Subcutaneous adipose tissue (tissue), 4 donors: Measurements from ENCODE around the gene OR5D14. TPM values are rescaled to one million over a fixed set of nuclear protein-coding genes. Genes with fewer than 3 reads are reported as not detected.

Experiments
- CTCF ChIP-seq: fragments of 450-650 bp; IDR thresholded peaks from one replicate; pipeline ENCODE4 v1.5.1; 2016; ENCODE audit warnings: low read depth, mild to moderate bottlenecking, control low read depth, antibody characterized with exemption, moderate library complexity
- total RNA-seq, 4 donors: library from RNA; depleted of rRNA; stranded (reverse); fragments of >200 nt; gene quantifications; one replicate each; pipeline ENCODE4 v1.1.0, GENCODE V29; 2016

OR5D14 gene
- total RNA-seq, 4 donors from 2014 or later: not detected

- no peak for TF ChIP-seq CTCF
Measured at GRCh38 chr11:55826919-55827318, 31.6 kb downstream of the OR5D14 start, which contains the start of gene OR5L2. Gene OR5L2, plus strand, starts transcription at chr11:55827219. Its CDS starts 0 bp downstream, at chr11:55827219.

- no peak for TF ChIP-seq CTCF
Measured at GRCh38 chr11:55838452-55838851, 43.1 kb downstream of the OR5D14 start, which contains the start of gene OR5D16. Gene OR5D16, plus strand, starts transcription at chr11:55838752. Its CDS starts 0 bp downstream, at chr11:55838752.

Other genes starting within 250 kb of the OR5D14 start
- not detected for gene OR4C15, start 241.1 kb upstream of the OR5D14 start, total RNA-seq
- gene OR4C16, start 223.4 kb upstream of the OR5D14 start, total RNA-seq: not detected
- not detected for gene OR4C11, start 187.9 kb upstream of the OR5D14 start, total RNA-seq
- gene OR4P4, start 160.4 kb upstream of the OR5D14 start, total RNA-seq: not detected
- not detected for gene OR4S2, start 147.2 kb upstream of the OR5D14 start, total RNA-seq
- gene OR4C6, start 133.4 kb upstream of the OR5D14 start, total RNA-seq: not detected
- not detected for gene OR5D13, start 22.1 kb upstream of the OR5D14 start, total RNA-seq
- gene OR5L1, start 15.8 kb downstream of the OR5D14 start, total RNA-seq: not detected
- not detected for gene OR5D18, start 24.1 kb downstream of the OR5D14 start, total RNA-seq
- not detected for gene OR5L2, start 31.7 kb downstream of the OR5D14 start, total RNA-seq
- not detected for gene OR5D16, start 43.2 kb downstream of the OR5D14 start, total RNA-seq
- gene TRIM51, start 87.7 kb downstream of the OR5D14 start, total RNA-seq: not detected
- not detected for gene OR5W2, start 119.0 kb downstream of the OR5D14 start, total RNA-seq
- gene OR5I1, start 140.8 kb downstream of the OR5D14 start, total RNA-seq: not detected
- gene OR10AG1, start 174.4 kb downstream of the OR5D14 start, total RNA-seq: not detected
- gene OR5F1, start 199.1 kb downstream of the OR5D14 start, total RNA-seq: not detected
- not detected for gene OR5AS1, start 232.1 kb downstream of the OR5D14 start, total RNA-seq